Suprapubic skin (tissue), 3 donors: ENCODE results near the gene CPEB3.

ENCODE experiments used
- EP300 ChIP-seq: sonication (generic); formaldehyde crosslinking; IDR thresholded peaks from one replicate; pipeline ENCODE4 v1.6.1; 2017; ENCODE audit warnings: antibody characterized with exemption
- POLR2A ChIP-seq, 2 donors: fragments of 450-650 bp; IDR thresholded peaks; one replicate each; pipeline ENCODE4 v1.6.1; 2017; ENCODE audit warnings: antibody characterized with exemption in 2 of 2, mild to moderate bottlenecking in 2 of 2, moderate library complexity in 2 of 2
- TF ChIP-seq, protein P1 (sequence below), 2 donors: fragments of 200-600 bp in 1 of 2; fragments of 450-650 bp in 1 of 2; sonication (generic) in 1 of 2; IDR thresholded peaks; one replicate each; pipeline ENCODE4 v1.5.1; 2016 to 2019; ENCODE audit warnings: antibody characterized with exemption in 2 of 2, mild to moderate bottlenecking in 1 of 2, moderate library complexity in 1 of 2

- TF ChIP-seq POLR2A (IDR thresholded peaks at IDR 0.05) (no peak), EP300 (no peak)
- TF ChIP-seq, protein P1, sequence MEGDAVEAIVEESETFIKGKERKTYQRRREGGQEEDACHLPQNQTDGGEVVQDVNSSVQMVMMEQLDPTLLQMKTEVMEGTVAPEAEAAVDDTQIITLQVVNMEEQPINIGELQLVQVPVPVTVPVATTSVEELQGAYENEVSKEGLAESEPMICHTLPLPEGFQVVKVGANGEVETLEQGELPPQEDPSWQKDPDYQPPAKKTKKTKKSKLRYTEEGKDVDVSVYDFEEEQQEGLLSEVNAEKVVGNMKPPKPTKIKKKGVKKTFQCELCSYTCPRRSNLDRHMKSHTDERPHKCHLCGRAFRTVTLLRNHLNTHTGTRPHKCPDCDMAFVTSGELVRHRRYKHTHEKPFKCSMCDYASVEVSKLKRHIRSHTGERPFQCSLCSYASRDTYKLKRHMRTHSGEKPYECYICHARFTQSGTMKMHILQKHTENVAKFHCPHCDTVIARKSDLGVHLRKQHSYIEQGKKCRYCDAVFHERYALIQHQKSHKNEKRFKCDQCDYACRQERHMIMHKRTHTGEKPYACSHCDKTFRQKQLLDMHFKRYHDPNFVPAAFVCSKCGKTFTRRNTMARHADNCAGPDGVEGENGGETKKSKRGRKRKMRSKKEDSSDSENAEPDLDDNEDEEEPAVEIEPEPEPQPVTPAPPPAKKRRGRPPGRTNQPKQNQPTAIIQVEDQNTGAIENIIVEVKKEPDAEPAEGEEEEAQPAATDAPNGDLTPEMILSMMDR (IDR thresholded peaks at IDR 0.05) = no peak
Observed at GRCh38 chr10:92265687-92266258, 25.1 kb downstream of the CPEB3 start.
